ENCODE data around the gene ANK3. TPM values are rescaled to one million over a fixed set of nuclear protein-coding genes. Genes with fewer than 3 reads are reported as not detected.

The ANK3 gene
- total RNA-seq, 2 experiments from 2014 or later = 4.5 to 5.3 TPM

DNA sequence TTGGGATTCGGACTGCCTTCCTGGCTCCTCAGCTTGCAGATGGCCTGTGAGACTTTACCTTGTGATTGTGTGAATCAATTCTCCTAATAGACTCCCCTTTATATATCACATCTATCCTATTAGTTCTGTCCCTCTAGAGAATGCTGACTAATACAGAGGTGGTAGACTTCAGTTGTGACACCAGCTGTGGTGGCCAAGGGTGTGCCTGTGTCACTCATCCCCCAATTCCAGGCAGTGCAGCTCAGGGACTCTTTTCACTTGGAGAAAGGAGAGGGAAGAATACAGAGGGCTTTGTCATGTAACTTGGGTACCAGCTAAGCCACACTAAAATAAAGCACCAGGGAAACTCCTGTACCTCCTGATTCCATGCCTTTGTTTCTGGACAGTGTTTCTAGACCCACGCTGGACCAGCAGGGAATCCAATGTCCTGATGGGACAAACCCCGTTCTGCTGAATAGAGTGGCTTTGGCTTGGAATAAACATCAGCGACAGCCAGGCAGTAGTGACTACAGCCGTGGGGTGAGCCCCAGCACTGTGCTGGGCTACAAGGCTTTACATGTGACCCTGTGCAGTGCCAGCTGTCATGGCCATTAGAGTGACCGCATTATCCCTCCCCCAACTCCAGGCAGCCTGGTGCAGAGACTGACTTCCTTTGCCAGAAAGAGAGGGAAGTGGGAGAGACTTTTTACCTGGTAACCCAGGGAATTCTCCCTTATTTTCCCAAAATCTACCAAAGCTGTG is 233.6 kb downstream of the ANK3 start:
- ChIA-PET POLR2A (no interaction called here), CTCF (no interaction called here)
- no peak for ATAC-seq
- Mint-ChIP-seq H3K4me1 (ENCODE audit: low read depth) (no peaks in the 10 kb centered on the region), H3K36me3 (ENCODE audit: low read depth) (no peaks in the 10 kb centered on the region), H3K27me3 (ENCODE audit: low read depth) (no peaks in the 10 kb centered on the region), H3K4me3 (no peak overlapping the region), H3K9me3 (ENCODE audit: insufficient read depth) (no peaks in the 10 kb centered on the region), H3K27ac (no peak overlapping the region)
- no peak for DNase-seq

DNA sequence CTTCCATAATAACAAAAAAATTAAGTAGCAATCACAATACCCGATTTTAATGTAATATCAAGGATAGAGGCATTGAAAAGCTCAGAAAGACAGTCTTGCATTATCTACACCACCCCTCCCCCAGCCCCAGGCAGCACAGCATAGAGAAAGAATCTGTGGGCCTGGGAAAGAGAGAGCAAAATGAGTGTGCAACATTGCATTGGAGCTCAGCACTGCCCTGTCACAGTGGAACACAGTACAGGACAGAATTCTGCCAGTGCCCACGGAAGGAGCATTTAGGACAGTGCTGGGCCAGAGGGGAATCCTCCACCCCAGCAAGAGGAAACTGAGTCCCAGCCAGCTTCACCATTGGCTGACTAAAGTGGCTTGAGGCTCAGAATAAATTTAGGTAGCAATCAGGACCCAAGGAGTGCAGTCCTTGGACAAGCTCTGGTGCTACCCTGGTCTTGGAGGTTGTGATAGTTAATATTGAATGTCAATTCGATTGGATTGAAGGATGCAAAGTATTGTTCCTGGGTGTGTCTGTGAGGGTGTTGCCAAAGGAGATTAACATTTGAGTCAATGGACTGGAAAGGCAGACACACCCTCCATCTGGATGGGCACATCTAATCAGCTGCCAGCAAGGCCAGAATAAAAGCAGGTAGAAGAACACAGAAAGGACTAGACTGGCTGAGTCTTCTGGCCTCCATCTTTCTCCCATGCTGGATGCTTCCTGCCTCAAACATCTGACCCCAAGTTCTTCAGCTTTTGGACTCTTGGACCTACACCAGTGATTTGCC is 234.4 kb downstream of the ANK3 start:
- no peaks in the 10 kb centered on the region for H3K36me3 Mint-ChIP-seq (ENCODE audit: low read depth)
- no peaks in the 10 kb centered on the region for H3K27me3 Mint-ChIP-seq (ENCODE audit: low read depth)
- no peak overlapping the region for H3K27ac Mint-ChIP-seq
- ChIA-PET CTCF (no interaction called here), POLR2A (no interaction called here)
- no peak overlapping the region for H3K4me3 Mint-ChIP-seq
- no peaks in the 10 kb centered on the region for H3K4me1 Mint-ChIP-seq (ENCODE audit: low read depth)
- no peak for DNase-seq
- ATAC-seq = no peak
- H3K9me3 Mint-ChIP-seq (ENCODE audit: insufficient read depth) = no peaks in the 10 kb centered on the region

DNA sequence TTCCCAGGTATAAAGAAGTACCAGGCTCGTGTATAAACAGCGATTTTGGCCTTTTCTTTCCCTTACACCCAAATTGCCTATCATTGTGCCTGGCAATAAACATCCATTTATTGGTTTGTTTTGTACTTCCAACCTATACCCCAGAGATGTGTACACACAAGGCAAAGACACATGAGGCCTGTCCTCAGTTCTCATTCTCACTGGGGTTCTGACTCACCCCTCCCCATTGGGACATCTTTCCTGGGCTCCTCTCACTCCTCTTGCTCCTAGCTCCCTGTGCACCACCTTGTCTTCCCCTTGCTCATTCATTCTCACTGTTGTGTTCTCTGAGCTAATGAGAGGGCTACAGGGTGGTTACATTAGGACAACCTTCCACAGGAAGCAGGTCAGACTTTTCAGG is 240.7 kb downstream of the ANK3 start:
- ChIA-PET POLR2A (no interaction called here), CTCF (interaction anchor here (1.3 kb wide), 1 partner anchor 16 kb away, joined by 3 read pairs; no protein-coding TSS in a partner anchor)
- H3K27ac Mint-ChIP-seq = no peak overlapping the region
- no peaks in the 10 kb centered on the region for H3K36me3 Mint-ChIP-seq (ENCODE audit: low read depth)
- DNase-seq (no peak), ATAC-seq (no peak)
- no peaks in the 10 kb centered on the region for H3K9me3 Mint-ChIP-seq (ENCODE audit: insufficient read depth)
- H3K4me3 Mint-ChIP-seq = no peak overlapping the region
- no peaks in the 10 kb centered on the region for H3K27me3 Mint-ChIP-seq (ENCODE audit: low read depth)
- no peaks in the 10 kb centered on the region for H3K4me1 Mint-ChIP-seq (ENCODE audit: low read depth)

DNA sequence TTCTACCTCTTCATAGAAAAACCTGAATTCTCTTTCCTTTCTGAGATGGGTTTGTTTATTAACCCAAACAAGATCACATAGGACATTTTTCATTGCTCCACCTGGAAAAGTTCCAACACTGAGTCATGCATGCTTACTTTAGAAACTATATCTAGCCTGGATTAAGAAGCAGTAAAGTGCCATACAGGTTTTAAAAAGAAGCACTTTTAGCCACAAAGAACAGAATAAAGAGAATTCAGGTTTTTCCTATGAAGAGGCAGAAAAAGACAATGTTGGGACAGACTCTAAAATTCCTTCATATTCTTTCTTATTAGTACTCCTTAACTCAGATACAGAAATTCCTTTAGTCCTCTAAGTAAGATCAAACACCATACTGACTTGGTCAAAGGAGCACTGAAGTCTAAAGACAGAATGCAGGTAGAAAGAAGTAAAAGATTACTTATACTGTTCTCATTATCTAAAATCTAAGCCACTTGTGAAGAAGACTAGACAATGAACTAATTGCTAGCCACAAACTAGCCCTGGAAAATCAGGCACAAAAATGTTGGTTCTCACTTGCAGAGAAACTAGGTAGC is 241.3 kb downstream of the ANK3 start:
- POLR2A ChIA-PET = no interaction called here
- H3K36me3 Mint-ChIP-seq (ENCODE audit: low read depth) = no peaks in the 10 kb centered on the region
- no peaks in the 10 kb centered on the region for H3K4me1 Mint-ChIP-seq (ENCODE audit: low read depth)
- CTCF ChIA-PET = interaction anchor here (1.3 kb wide), 1 partner anchor 17 kb away, joined by 3 read pairs; no protein-coding TSS in a partner anchor
- H3K27ac Mint-ChIP-seq = no peak overlapping the region
- no peak overlapping the region for H3K4me3 Mint-ChIP-seq
- no peaks in the 10 kb centered on the region for H3K27me3 Mint-ChIP-seq (ENCODE audit: low read depth)
- H3K9me3 Mint-ChIP-seq (ENCODE audit: insufficient read depth) = no peaks in the 10 kb centered on the region
- ATAC-seq = no peak
- no peak for DNase-seq

DNA sequence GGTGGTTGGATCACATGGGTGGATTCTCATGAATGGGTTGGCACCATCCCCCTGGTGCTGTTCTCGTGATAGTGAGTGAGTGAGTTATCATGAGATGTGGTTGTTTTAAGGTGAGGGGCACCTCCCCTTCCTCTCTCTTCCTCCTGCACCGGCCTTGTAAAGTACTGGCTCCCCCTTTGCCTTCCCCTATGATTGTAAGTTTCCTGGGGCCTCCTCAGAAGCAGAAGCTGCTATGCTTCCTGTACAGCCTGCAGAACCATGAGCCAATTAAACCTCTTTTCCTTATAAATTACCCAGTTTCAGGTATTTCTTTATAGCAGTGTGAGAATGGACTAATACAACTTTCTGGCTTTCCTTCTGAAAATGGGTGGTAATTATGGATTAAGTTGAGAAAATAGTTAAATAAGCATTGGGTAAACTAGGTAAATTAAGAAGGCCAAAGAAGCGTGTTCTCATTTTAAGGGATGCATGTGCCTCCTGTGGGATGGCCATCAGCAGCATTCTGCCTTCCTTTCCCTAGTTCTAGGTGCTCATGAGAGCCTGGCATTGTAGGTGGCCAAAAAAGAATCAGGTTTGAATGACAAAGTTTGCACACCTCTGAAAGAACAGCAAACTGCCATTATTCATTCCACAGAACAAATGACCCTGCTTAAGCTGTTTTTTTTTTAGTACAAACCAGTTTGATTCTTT is 242.0 kb downstream of the ANK3 start:
- ChIA-PET POLR2A (no interaction called here), CTCF (no interaction called here)
- Mint-ChIP-seq H3K9me3 (ENCODE audit: insufficient read depth) (no peaks in the 10 kb centered on the region), H3K36me3 (ENCODE audit: low read depth) (no peaks in the 10 kb centered on the region), H3K27me3 (ENCODE audit: low read depth) (no peaks in the 10 kb centered on the region), H3K4me3 (no peak overlapping the region), H3K4me1 (ENCODE audit: low read depth) (no peaks in the 10 kb centered on the region), H3K27ac (no peak overlapping the region)
- no peak for ATAC-seq
- no peak for DNase-seq

DNA sequence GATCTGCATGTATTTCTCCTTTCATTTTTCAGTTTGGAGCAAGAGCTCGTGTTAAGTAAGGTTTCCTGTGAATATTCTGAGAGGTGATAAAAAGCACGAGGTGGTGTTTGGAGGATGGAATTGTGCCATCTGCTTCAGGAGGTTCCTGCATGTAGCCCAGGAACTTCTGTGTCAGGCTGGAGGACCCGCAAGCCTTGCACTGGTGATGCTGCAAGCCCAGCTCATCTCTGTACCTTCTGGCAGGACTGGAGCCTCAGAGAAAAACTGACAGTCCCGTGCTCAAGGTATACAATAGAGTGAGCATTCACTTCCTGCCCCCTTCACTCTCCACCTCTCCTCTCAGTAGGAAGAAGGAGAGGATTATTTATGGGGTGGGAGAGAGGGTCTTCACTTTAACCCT is 242.7 kb downstream of the ANK3 start:
- no peak for DNase-seq
- Mint-ChIP-seq H3K27me3 (ENCODE audit: low read depth) (no peaks in the 10 kb centered on the region), H3K4me3 (no peak overlapping the region), H3K4me1 (ENCODE audit: low read depth) (no peaks in the 10 kb centered on the region), H3K36me3 (ENCODE audit: low read depth) (no peaks in the 10 kb centered on the region), H3K27ac (no peak overlapping the region), H3K9me3 (ENCODE audit: insufficient read depth) (no peaks in the 10 kb centered on the region)
- ChIA-PET POLR2A (no interaction called here), CTCF (no interaction called here)
- no peak for ATAC-seq

DNA sequence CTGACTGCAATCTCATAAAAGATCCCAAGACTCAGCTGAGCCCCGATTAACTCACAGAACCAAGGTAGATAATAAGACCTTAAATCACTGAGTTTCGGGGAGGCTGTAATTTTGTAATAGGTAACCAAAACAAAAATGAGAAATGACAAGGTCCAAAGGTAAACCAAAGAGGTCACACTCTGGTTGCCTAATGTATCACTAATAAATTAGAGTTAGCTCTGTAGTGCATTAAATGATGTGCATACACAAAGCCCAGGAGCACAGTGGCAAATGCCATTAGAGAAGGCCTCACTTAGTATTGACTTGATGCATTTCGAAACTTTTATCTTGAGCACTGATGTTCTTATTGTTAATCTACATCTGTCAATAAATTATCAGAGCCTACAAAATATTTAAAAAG is 245.6 kb downstream of the ANK3 start:
- no peaks in the 10 kb centered on the region for H3K9me3 Mint-ChIP-seq (ENCODE audit: insufficient read depth)
- no peak overlapping the region for H3K4me3 Mint-ChIP-seq
- ATAC-seq (no peak), DNase-seq (no peak)
- ChIA-PET POLR2A (no interaction called here), CTCF (no interaction called here)
- H3K27ac Mint-ChIP-seq = no peak overlapping the region
- no peaks in the 10 kb centered on the region for H3K4me1 Mint-ChIP-seq (ENCODE audit: low read depth)
- no peaks in the 10 kb centered on the region for H3K27me3 Mint-ChIP-seq (ENCODE audit: low read depth)
- no peaks in the 10 kb centered on the region for H3K36me3 Mint-ChIP-seq (ENCODE audit: low read depth)

DNA sequence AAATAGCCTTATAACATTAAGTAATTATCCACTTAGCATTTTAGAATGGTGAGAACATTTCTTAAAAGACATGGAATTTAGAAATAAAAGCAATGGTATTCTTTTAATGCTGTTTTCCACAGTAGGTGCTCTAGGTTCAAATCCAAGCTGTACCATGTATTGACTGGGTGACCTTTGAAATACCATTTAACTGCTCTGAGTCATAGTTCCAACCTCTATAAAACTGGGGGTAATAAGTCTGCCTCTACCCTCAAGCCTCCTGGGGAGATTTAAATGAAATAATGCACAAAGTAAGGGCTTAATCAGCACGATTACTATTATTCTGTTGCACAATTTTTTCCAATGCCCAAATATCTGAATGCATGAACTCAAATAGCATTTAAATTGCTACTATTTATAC is 246.9 kb downstream of the ANK3 start:
- Mint-ChIP-seq H3K9me3 (ENCODE audit: insufficient read depth) (no peaks in the 10 kb centered on the region), H3K4me3 (no peak overlapping the region), H3K27me3 (ENCODE audit: low read depth) (no peaks in the 10 kb centered on the region), H3K27ac (no peak overlapping the region), H3K4me1 (ENCODE audit: low read depth) (no peaks in the 10 kb centered on the region), H3K36me3 (ENCODE audit: low read depth) (no peaks in the 10 kb centered on the region)
- CTCF ChIA-PET = no interaction called here
- POLR2A ChIA-PET = no interaction called here
- ATAC-seq (no peak), DNase-seq (no peak)

DNA sequence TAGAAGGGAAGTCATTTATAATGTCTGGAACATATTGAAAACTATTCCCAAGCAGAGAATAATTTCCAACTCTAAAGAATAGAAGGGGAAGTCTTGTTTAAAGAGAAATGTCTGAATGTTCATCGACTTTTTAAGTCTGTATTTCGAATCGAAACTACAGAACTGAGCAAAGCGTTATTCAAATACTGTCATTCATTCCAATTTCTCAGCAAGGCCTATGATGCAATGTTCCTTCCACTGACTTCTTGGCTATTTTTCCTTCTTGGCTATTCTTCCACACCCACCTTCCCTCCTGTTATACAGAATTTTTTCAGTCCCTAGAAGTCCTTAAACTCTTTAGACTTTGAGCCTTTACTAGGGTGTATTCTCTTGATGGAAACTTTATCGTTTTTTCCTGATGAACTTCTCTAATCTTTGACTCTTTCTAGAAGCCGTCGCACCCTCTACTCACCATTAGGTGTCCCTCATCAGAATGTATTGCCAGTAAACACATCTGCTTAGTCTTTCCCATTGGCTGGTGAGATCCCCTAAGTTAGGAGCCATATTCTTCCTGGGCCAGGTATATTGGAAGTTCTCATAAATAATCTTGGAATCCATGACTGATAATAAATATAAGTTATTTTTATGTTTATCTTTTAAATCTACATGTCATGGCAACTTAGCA is 247.6 kb downstream of the ANK3 start:
- no peak for DNase-seq
- H3K36me3 Mint-ChIP-seq (ENCODE audit: low read depth) = no peaks in the 10 kb centered on the region
- H3K4me1 Mint-ChIP-seq (ENCODE audit: low read depth) = no peaks in the 10 kb centered on the region
- no peak overlapping the region for H3K4me3 Mint-ChIP-seq
- no peak for ATAC-seq
- ChIA-PET POLR2A (no interaction called here), CTCF (no interaction called here)
- H3K9me3 Mint-ChIP-seq (ENCODE audit: insufficient read depth) = no peaks in the 10 kb centered on the region
- H3K27ac Mint-ChIP-seq = no peak overlapping the region
- no peaks in the 10 kb centered on the region for H3K27me3 Mint-ChIP-seq (ENCODE audit: low read depth)

DNA sequence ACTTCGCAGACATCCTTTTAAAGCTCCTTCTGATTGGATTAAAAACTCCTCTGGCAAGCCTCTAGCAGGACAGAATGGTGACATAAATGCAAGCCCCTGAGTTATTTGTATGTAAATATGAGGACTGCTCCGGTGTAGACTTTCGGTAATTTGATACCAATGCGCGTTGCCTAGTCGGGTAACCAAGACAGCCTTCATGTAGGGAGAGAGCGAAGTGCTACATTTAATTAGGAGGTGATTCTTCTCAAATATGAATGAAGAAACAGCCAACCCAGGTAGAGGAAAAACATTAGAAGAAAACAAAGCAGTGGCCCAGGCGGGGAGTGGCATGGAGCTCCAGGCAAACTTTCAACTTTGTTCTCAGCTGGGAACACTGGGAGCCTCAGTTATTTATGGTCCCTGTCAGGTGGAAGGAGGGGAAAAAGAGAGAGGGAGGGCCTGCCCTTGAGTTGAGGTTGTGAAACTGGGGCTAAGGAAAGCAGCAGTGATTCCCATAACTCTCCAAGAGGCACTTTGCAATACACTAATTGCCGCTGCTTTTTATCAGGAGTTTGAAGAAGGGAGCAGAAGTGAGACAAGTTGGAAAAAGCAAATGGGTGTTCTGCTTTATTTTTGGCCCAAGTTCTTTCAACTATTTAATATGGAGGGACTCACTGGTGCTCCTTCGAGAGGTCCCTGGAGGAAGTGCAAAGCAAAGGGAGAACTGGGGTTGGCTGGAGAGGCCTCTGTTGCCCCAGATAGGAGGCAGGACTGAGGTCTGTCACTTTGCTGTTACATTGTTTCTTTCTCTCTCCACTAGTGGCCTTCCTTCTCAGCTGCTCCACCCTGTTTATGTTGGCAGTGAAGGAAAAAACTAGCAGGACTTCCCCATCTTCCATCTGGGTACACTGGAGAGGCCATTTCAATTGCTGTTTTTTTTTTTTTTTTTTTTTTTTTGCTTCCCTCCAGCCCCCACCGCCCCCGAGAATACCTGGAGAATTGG is 248.7 kb downstream of the ANK3 start:
- no peaks in the 10 kb centered on the region for H3K9me3 Mint-ChIP-seq (ENCODE audit: insufficient read depth)
- CTCF ChIA-PET = no interaction called here
- DNase-seq = no peak
- no peak overlapping the region for H3K27ac Mint-ChIP-seq
- no peak overlapping the region for H3K4me3 Mint-ChIP-seq
- ATAC-seq = no peak
- no peaks in the 10 kb centered on the region for H3K4me1 Mint-ChIP-seq (ENCODE audit: low read depth)
- POLR2A ChIA-PET = no interaction called here
- no peaks in the 10 kb centered on the region for H3K36me3 Mint-ChIP-seq (ENCODE audit: low read depth)
- no peaks in the 10 kb centered on the region for H3K27me3 Mint-ChIP-seq (ENCODE audit: low read depth)
